GM18502 (cell line): ENCODE measurements around the gene RASAL2.
"Not testable (repeated sequence)": the region's sequence is repeated elsewhere in the genome, so short reads cannot be mapped to it uniquely, and the experiment has no call there.

Source experiments
- ATAC-seq: cut with Tn5 transposase; IDR thresholded peaks from one replicate; pipeline ENCODE4 v1.9.1; 2021; ENCODE audit warnings: mild to moderate bottlenecking; ENCODE audit not compliant: unreplicated experiment, poor library complexity

Gene RASAL2

GRCh38 chr1:178330153-178330552 is 236.2 kb downstream of the RASAL2 start:
- ATAC-seq: no peak

DNA sequence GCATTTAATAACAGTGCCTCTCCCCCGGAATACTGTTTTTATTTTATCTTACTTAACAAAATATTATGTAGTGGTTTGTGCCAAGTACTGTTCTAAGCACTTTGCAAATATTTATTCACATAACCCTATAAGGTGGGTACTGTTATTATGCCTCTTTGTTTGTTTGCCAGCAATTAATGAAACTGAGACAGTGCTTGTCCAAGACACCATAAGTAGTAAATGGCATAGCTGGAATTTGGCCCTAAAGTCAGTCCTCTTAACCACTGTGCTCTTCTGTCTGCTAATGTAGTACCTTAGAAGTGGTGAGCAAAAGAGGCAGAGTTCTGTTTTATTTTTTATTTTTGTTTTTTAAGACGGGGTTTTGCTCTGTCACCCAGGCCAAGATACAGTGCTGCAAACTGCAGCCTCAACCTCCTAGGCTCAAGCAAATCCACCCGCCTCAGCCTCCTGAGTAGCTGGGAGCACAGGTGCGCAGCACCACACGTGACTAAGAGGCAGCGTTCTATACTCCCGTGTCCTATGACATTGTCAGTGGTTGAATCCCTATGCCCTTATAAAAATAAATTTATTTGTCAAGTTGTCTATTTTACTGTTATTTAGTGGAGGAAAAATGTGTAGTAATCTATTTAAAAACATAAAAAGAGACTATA is 237.1 kb downstream of the RASAL2 start:
- no peak for ATAC-seq

GRCh38 chr1:178335426-178335825 is 241.5 kb downstream of the RASAL2 start:
- ATAC-seq: no peak

DNA sequence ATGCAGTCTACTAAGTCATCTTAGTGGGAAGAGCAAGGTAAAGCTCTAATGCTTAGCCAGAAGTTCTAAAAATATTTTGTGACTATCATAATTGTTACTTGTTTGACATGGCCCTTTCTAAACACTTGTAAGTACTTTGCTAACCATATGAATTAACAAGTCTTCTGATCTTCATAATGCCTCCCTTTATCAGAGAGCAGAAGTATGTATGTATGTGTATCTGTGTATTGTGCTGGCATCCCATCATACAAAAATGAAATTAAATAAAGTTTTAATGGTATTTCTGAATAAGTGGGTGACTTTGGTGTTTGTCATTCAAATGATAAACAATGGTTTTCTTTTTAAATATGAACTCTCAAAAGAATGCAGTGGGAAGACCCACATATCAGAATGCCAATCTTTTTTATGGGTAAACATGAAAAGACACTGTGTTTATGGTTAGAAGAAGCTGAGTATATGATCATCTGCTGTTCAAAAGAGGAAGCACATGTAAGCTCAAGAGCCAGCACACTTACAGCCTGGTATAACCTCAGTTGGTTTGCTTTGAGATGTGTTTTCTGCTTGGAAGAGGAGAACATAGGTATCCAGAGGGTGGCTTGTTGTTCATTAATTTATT is 243.3 kb downstream of the RASAL2 start:
- no peak for ATAC-seq

DNA sequence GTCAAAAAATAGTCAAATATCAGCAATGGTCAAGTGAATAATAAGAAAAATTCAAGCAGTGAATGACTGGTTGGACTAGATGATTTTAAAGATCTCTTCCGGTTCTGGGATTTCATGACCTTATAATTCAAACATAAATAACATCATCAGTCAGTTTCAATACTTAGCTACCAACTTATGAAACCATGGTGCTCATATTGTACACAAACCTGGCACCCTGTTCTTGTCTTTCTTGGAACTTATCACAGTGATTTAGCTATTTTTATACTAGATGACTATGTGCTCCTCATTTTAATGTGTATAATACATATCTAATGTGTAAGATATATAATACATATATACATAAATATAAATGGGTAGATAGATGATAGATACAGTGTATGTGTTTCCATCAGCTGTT is 245.9 kb downstream of the RASAL2 start:
- ATAC-seq: no peak

DNA sequence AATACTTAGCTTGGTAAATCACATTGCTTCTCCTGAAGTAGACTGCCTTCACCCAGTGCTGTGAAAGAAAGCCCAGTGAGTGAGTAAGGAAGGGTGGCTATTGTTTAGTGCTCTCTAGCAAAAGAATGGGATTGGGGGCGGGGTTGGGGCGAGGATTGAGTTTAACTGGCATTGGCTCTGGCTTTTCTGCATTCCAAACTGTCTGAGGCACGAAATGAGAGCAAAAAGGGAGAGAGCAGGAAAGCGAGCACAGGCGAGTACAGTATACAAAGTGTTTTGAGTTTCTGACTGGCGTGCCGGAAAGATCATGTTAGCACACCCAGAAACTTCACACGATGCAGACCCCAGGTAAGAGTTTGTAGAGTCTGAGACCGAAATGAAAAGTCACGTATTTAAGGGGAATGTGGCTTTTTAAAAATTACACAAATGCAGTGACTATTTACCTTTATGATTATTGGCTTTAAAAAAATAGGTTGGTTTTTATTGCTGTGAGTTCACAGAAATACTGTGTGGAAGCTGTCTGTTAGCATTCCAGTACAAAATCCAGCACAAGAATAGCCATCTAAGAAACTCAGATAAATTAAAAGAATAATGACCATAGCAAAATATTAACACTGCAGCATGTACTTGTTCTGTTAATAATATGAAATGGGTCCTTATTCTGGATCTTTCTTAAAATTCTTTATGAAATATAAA is 247.5 kb downstream of the RASAL2 start:
- ATAC-seq: no peak

- no peak for ATAC-seq
Measured at GRCh38 chr1:178342745-178343144, 248.8 kb downstream of the RASAL2 start.

GRCh38 chr1:178344513-178345091 is 250.7 kb downstream of the RASAL2 start:
- peak; percentile 76 for ATAC-seq

DNA sequence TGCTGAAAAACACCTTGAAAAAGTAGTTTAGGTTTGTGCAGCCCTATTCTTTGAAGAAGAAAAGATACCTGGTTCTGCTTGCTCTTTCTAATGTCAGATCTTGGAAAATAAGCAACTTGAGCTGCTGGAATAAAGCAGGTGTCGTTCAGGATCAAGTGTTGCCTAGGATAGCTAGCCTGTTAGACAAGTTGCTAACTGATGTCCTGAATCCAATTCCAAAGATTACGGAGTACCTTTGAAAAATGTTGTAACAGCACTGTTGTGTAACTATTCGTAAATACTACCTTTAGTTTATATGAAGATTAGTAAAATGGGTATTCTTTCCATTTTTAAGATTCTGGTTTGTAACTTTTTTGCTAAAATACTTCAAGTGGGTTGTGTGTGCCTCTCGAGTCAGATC is 251.3 kb downstream of the RASAL2 start:
- no peak for ATAC-seq

DNA sequence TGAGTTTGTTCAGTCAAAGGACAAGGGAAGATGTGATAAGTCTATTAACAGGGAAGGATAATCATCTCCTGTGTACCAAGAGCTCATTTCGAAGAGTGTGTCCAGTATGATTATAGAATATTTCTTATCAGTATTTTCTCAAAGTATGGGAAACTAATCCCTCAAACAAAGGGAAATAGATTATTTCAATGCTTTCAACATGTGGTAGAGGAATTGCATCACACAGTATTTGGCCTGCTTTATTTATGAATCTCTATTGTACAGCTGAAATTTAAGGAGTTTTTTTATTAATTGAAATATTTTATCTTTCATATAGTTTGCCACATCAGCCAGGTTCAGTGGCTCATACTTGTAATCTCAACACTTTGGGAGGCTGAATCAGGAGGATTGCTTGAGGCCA is 251.9 kb downstream of the RASAL2 start:
- ATAC-seq: no peak

GRCh38 chr1:178349801-178350200 is 255.9 kb downstream of the RASAL2 start:
- ATAC-seq: no peak

DNA sequence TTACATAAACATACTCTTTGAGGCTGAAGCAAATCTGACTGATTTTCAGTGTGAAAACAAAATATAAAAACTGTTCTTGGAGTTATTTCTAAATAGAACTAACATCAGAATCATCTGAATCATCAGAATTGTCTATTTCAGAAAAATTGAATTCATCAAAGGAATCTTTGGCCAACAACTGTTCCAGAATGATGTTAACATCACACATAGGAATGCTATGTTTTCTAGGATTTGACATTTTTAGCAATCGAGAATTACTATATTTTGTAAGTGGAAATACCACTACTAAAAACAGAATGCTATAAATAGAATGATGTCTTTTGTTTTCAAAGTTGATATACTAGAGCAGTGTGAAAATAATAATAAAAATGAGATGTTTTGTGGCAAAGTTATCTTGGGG is 258.0 kb downstream of the RASAL2 start:
- ATAC-seq: not testable (repeated sequence)

- ATAC-seq: no peak
Measured at GRCh38 chr1:178352790-178353416, 259.0 kb downstream of the RASAL2 start.

DNA sequence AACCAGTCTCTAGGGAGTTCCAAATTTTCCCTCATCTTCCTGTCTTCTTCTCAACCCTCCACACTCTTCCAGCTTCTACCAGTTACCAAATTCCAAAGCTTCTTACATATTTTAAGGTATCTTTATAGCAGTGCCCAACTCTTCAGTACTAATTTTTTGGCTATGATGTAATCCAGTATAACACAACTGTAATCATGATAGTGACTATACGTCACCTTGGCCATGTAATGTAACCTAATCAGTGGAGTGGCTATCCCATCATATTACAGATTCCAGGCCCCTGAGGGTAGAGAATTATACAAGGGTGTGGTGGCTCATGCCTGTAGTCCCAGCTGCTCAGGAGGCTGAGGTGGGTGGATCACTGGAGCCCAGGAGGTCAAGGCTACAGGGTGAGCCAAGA is 259.6 kb downstream of the RASAL2 start:
- ATAC-seq: no peak

GRCh38 chr1:178354816-178355215 is 260.9 kb downstream of the RASAL2 start:
- ATAC-seq: no peak

GRCh38 chr1:178356299-178356698 is 262.4 kb downstream of the RASAL2 start:
- ATAC-seq: no peak

DNA sequence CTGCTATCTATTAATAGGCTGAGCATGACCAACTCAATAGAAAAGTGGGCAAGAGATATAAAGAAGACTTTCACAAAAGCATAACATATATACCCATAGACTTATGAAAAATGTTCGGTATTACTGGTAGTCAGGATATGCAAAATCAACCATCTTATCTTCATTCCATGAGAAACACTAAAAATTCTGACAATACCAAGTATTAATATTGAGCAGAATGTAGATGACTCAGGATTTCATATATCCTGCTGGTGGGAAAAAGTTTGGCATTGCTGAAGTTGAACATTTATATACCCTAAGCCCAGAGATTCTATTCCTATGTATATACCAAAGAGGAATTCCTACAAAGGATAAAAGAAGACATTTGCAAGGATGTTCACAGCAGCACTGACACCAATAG is 264.6 kb downstream of the RASAL2 start:
- ATAC-seq: no peak

- no peak for ATAC-seq
Measured at GRCh38 chr1:178360421-178360820, 266.5 kb downstream of the RASAL2 start.

- no peak for ATAC-seq
Measured at GRCh38 chr1:178361847-178362246, 267.9 kb downstream of the RASAL2 start.

DNA sequence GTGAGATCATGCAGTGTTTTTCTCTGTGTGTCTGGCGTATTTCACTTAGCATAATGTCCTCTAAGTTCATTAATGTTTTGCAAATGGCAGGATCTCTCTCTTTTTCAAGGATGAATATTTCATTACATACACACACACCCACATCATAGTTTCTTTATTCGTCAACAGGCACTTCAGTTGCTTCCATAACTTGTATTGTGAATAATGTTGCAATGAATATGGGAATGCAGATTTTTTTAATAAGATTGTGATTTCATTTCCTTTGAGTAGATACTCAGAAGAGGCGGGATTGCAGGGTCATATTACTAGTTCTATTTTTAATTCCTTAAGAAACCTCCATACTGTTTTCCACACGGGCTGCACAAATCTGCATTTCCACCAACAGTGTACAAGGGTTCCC is 268.8 kb downstream of the RASAL2 start:
- no peak for ATAC-seq

GRCh38 chr1:178364782-178365181 is 270.9 kb downstream of the RASAL2 start:
- no peak for ATAC-seq
